Lower leg skin (tissue), 4 donors: ENCODE results near the gene RASSF6. TPM values are rescaled to one million over a fixed set of nuclear protein-coding genes. Genes with fewer than 3 reads are reported as not detected.
"Not testable (repeated sequence)": the region's sequence is repeated elsewhere in the genome, so short reads cannot be mapped to it uniquely, and the experiment has no call there.

Source experiments
- DNase-seq, 2 donors: peaks; one replicate each; pipeline ENCODE4 v3.0.0-alpha.2; 2019; ENCODE audit warnings: low spot score in 2 of 2
- H3K4me3 ChIP-seq: fragments of 200-600 bp; sonication (generic); 2 replicates; pipeline ENCODE4 v1.5.1; 2017; ENCODE audit warnings: mild to moderate bottlenecking, low read depth; ENCODE audit not compliant: poor library complexity, severe bottlenecking
- POLR2A ChIP-seq, 2 donors: fragments of 450-650 bp; IDR thresholded peaks; one replicate each; pipeline ENCODE4 v1.6.1; 2016 to 2017; ENCODE audit warnings: antibody characterized with exemption in 2 of 2, mild to moderate bottlenecking in 1 of 2, moderate library complexity in 1 of 2
- WGBS, 2 donors: methylation state at CpG; one replicate each; pipeline ENCODE4 v1.1.5; 2018; 5-methylcytosine and 5-hydroxymethylcytosine counted together
- intact Hi-C: fragments of 100-400 bp; cut with DNase I; formaldehyde crosslinking; loops from one replicate; pipeline ENCODE4 v1.15.0; 2023; ENCODE audit warnings: low total_unique reads
- total RNA-seq, 4 donors: library from RNA; depleted of rRNA; stranded (reverse); fragments of >200 nt; gene quantifications; one replicate each; pipeline ENCODE4 v1.1.0, GENCODE V29; 2016
- TF ChIP-seq, protein P1 (sequence below), 3 donors: fragments of 450-650 bp; IDR thresholded peaks; one replicate each; pipeline ENCODE4 v1.5.1; 2016; ENCODE audit warnings: antibody characterized with exemption in 3 of 3, mild to moderate bottlenecking in 3 of 3, moderate library complexity in 2 of 3

RASSF6 gene
- total RNA-seq, 4 donors from 2014 or later, result 6.2 to 15.1 (median 11.5) TPM

DNA sequence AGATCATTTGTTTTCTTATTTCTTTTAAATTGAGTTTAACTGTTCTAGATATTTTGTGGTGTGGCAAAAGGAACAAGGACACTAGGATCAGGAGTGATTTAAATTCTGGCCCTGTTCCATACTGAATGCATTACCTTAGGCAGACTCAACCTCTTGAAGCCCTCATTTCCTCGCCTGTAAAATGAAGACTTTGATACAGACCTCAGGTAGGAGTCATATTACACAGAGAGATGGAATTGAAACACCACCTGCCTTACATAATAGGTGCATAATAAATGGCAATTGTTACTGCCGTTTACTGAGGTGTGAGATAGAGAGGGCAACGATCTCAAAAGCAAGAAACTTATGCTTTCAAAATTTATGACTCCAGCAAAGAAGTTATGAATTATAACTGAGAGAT lies 28.2 kb upstream of the RASSF6 start:
- TF ChIP-seq, protein P1, sequence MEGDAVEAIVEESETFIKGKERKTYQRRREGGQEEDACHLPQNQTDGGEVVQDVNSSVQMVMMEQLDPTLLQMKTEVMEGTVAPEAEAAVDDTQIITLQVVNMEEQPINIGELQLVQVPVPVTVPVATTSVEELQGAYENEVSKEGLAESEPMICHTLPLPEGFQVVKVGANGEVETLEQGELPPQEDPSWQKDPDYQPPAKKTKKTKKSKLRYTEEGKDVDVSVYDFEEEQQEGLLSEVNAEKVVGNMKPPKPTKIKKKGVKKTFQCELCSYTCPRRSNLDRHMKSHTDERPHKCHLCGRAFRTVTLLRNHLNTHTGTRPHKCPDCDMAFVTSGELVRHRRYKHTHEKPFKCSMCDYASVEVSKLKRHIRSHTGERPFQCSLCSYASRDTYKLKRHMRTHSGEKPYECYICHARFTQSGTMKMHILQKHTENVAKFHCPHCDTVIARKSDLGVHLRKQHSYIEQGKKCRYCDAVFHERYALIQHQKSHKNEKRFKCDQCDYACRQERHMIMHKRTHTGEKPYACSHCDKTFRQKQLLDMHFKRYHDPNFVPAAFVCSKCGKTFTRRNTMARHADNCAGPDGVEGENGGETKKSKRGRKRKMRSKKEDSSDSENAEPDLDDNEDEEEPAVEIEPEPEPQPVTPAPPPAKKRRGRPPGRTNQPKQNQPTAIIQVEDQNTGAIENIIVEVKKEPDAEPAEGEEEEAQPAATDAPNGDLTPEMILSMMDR (IDR thresholded peaks at IDR 0.05), result no peak
- no peak for TF ChIP-seq POLR2A (IDR thresholded peaks at IDR 0.05)
- H3K4me3 ChIP-seq, result no peak overlapping the region
- no peak for DNase-seq
- intact Hi-C loops, result no loop called here
- WGBS, 2 donors, result 53 to 57% methylated on average over 3 of the region's 3 CpGs

DNA sequence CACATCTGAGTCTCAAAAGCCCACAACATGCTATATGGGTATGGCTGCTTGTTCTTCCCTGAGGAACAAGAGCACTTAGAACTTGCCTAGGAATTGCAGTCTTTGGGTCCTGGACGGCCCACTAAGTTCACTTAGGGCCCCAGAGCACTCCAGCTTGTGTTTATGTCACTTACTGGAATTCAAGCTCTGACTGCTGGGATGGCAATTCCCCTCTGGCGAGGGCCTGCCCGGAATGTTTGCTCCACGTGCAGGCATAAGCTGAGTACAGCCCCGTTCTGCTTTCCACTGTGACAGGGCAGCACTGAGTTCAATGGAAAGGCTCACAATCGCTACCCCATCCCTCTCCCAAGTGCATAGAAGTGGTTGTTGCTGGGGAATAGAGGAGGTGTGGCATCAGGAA lies 25.9 kb upstream of the RASSF6 start:
- DNase-seq, result no peak
- intact Hi-C loops, result no loop called here
- WGBS, 2 donors, result 73 to 90% methylated on average over 6 of the region's 6 CpGs
- H3K4me3 ChIP-seq, result no peak overlapping the region
- TF ChIP-seq, protein P1 (IDR thresholded peaks at IDR 0.05), result no peak

DNA sequence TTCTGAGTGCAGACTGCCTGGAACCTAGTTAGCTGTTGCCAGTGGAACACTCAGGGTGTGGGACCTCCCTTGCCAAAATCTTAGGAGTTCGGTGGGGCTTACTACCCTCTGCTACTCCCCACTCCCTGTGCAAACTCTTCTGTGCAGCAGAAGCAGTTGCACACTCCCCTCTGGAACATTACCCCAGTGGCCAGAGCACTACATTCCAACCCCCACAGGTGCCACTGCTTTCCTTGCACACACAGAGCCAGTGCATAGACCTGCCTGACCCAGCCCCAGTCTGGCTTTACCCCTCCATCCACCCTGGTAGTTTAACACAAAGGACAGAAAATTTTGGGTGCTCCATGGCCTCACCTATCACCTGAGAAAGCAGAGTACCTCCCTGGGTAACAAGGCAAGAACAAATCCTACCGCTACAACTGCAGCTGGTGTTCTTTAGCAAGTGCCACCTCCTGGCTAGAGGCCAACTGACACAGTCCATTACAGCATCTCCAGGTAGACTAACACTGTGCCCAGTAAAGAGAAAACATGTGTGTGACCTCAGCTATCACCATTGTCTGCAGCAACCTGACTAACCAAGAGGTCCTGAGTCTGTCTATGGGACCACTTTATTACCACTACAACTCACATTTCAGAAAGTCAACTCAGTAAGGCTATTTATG lies 11.5 kb upstream of the RASSF6 start:
- no peak overlapping the region for H3K4me3 ChIP-seq
- intact Hi-C loops, result no loop called here
- no peak for DNase-seq
- TF ChIP-seq, protein P1 (IDR thresholded peaks at IDR 0.05), result no peak
- TF ChIP-seq POLR2A (IDR thresholded peaks at IDR 0.05), result no peak
- WGBS, 2 donors, result 78 to 91% methylated on average over 2 of the region's 2 CpGs

DNA sequence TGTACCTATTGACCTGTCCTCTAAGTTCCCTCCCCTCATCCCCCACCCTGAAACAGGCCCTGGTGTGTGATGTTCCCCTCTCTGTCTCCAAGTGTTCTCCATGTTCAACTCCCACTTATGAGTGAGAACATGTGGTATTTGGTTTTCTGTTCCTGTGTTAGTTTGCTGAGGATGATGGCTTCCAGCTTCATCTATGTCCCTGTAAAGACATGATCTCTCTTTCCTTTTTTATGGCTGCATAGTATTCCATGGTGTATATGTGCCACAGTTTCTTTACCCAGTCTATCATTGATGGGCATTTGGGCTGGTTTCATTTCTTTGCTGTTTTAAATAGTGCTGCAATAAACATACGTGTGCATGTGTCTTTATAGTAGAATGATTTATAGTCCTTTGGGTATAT lies 8.6 kb upstream of the RASSF6 start:
- DNase-seq, intact Hi-C loops, H3K4me3 ChIP-seq: not testable (repeated sequence)
- WGBS, 2 donors, result 87 to 93% methylated on average over 1 of the region's 1 CpG

DNA sequence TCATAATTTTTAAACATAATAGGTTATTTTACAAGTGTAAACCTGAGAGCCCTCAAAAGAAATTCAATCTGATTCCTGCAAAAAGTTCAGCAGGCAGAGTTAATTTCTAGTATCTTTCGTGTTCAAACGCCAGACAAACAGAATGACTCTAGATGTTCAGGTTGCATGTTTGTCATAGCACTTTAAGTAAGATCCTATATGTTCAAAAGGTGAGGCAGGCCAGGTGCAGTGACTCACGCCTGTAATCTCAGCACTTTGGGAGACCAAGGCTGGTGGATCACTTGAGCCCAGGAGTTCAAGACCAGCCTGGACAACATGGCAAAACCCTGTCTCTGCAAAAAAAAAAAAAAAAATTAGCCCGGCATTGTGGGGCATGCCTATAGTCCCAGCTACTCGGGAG lies 1.1 kb upstream of the RASSF6 start:
- DNase-seq, result no peak
- intact Hi-C loops, result no loop called here
- TF ChIP-seq POLR2A (IDR thresholded peaks at IDR 0.05), result no peak
- TF ChIP-seq, protein P1 (IDR thresholded peaks at IDR 0.05), result no peak
- WGBS, 2 donors, result 74 to 79% methylated on average over 5 of the region's 5 CpGs
- H3K4me3 ChIP-seq, result no peak overlapping the region

DNA sequence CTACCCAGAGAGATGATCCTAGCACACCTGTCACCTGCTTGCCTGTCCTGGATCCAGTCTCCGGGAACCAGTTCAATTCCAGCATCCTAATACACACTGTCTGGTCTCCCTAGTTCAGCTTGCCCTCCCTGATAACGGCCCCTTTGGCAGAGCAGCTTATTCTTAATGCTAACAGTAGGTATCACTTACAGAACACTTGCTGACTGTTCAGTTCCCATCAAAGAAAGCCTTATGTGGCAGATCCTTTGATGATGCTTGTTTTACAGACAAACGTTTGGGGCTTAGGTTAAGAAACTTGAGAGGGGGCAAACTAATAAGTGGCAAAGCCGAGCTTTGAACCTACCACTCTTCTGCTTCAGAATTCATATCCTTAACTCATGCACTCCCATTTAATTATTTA lies 890 bp downstream of the RASSF6 start:
- 26 to 31% methylated on average over 4 of the region's 4 CpGs for WGBS, 2 donors
- no peak overlapping the region for H3K4me3 ChIP-seq
- TF ChIP-seq POLR2A (IDR thresholded peaks at IDR 0.05), result no peak
- TF ChIP-seq, protein P1 (IDR thresholded peaks at IDR 0.05), result no peak
- no peak for DNase-seq
- intact Hi-C loops, result no loop called here
